ENCODE data around the gene C1QTNF5. TPM values are rescaled to one million over a fixed set of nuclear protein-coding genes. Genes with fewer than 3 reads are reported as not detected.

C1QTNF5 gene
- total RNA-seq, 1 donor from 2014 or later: 1.3 TPM

DNA sequence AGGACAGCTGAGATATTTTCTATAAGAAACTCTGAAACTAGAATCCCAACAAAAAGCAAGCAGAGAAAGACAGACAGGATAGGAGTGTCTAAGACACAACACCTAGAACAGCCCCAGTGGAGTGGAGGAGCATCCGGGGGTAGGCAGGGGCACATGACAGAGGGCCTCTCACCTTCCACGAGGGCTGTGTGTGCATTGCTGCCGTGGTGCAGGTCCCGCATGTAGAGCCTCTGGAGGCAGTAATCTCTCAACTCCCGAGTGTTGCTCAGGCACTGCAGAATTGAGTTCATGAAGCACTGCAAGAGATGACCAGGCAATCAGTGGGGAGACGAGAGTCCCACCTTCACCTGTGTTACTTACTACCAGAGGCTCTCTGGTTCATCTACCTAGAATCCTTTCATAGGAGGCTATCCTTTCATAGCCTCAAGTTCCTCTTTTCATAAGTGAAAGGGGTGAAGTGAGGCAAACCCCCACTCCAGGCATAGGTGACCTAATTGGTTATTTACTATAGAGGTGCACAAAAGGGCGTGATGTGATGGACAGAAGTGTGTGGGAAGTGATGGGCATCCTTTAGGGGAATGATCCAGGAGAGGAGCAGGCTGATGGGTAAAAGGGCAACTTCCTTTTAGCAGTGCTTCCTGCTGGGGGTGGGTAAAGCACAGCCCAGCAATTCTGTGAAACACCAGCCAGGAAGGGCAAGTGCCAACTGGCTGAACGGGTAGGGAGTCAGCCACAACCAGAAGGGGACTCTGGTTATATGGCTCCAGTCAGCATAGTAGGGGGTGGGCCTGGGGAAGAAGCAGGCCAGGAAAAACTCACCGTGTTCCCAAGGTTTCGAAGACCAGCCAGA, 18.9 kb upstream of the C1QTNF5 start:
- peak; percentile 80 for DNase-seq (ENCODE audit: low read depth)
- FAIRE-seq: peak; percentile 13

DNA sequence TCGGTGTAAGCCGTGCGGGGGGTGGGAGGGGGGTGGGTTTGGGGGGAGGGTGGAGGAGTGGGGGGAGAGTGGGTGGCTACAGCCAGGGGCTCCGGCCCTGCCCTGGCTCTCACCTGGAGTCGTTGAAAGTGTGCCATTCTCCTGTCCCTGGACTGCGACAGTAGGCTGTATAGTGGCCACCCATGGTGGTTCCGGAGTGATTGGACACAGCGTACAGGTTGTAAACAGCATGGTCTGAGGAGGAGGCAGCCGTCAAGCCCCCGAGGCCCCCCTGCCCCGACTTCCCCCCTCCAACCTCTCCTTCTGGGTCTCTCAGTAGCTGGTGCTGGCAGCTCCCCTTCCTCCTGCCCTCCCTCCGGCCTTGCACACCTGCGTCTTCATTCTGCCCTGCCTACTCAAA, 16.4 kb upstream of the C1QTNF5 start:
- FAIRE-seq: no peak
- Histone ChIP-seq H3K4me3 (ENCODE audit: low read depth, low read length) (no peak overlapping the region), H3K27me3 (ENCODE audit: control insufficient read depth, insufficient read depth, low read length) (no peaks in the 10 kb centered on the region), H3K36me3 (ENCODE audit: control insufficient read depth, insufficient read depth, low read length) (no peaks in the 10 kb centered on the region)
- TF ChIP-seq, protein P1, sequence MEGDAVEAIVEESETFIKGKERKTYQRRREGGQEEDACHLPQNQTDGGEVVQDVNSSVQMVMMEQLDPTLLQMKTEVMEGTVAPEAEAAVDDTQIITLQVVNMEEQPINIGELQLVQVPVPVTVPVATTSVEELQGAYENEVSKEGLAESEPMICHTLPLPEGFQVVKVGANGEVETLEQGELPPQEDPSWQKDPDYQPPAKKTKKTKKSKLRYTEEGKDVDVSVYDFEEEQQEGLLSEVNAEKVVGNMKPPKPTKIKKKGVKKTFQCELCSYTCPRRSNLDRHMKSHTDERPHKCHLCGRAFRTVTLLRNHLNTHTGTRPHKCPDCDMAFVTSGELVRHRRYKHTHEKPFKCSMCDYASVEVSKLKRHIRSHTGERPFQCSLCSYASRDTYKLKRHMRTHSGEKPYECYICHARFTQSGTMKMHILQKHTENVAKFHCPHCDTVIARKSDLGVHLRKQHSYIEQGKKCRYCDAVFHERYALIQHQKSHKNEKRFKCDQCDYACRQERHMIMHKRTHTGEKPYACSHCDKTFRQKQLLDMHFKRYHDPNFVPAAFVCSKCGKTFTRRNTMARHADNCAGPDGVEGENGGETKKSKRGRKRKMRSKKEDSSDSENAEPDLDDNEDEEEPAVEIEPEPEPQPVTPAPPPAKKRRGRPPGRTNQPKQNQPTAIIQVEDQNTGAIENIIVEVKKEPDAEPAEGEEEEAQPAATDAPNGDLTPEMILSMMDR (IDR thresholded peaks at IDR 0.05; ENCODE audit: insufficient read depth, low read length, severe bottlenecking): no peak
- DNase-seq (ENCODE audit: low read depth): no peak

More for the DNA sequence above, 18.9 kb upstream of the C1QTNF5 start:
- Histone ChIP-seq H3K27me3 (ENCODE audit: control insufficient read depth, insufficient read depth, low read length) (no peaks in the 10 kb centered on the region), H3K36me3 (ENCODE audit: control insufficient read depth, insufficient read depth, low read length) (no peaks in the 10 kb centered on the region), H3K4me3 (ENCODE audit: low read depth, low read length) (no peak overlapping the region)
- TF ChIP-seq, protein P1 (IDR thresholded peaks at IDR 0.05; ENCODE audit: insufficient read depth, low read length, severe bottlenecking): no peak

DNA sequence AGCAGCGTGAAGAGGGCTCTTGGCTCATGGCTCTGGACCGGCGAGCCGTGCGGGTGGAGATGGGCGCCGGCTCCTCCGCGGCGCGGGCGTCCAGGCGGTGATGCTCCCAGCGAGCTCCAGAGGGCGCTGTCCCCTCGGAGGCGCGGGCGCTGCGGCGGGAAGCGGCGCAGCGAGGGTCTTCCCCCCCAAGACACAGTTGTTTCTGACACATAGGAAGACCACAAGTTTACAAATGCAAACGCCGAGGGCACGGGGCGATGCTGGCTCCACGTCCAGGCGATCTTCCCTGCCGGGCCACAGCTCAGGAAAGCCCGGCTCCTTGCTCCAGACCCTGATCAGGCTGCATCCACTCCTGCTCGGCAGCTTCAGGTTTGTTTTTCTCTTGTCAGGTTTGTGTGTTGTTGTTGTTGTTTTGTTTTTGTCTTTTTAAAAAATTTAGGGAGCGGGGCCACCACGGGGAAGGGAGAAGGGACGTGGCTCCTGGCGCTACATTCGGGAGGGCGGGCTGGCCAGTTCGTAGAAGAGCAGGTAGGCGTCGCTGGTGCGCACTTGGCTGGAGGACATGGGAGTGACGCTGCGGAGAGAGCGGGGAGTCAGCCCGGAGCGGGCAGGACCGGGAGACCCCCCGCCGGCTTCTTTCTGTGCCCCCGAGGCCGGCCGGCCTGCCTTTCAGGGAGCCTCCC, 15.8 kb upstream of the C1QTNF5 start:
- TF ChIP-seq, protein P1 (IDR thresholded peaks at IDR 0.05; ENCODE audit: insufficient read depth, low read length, severe bottlenecking): peak; percentile 88
- H3K27me3 ChIP-seq (ENCODE audit: control insufficient read depth, insufficient read depth, low read length): no peaks in the 10 kb centered on the region
- H3K4me3 ChIP-seq (ENCODE audit: low read depth, low read length): peak overlapping the region; percentile 38
- DNase-seq (ENCODE audit: low read depth): no peak
- no peak for FAIRE-seq
- no peaks in the 10 kb centered on the region for H3K36me3 ChIP-seq (ENCODE audit: control insufficient read depth, insufficient read depth, low read length)

DNA sequence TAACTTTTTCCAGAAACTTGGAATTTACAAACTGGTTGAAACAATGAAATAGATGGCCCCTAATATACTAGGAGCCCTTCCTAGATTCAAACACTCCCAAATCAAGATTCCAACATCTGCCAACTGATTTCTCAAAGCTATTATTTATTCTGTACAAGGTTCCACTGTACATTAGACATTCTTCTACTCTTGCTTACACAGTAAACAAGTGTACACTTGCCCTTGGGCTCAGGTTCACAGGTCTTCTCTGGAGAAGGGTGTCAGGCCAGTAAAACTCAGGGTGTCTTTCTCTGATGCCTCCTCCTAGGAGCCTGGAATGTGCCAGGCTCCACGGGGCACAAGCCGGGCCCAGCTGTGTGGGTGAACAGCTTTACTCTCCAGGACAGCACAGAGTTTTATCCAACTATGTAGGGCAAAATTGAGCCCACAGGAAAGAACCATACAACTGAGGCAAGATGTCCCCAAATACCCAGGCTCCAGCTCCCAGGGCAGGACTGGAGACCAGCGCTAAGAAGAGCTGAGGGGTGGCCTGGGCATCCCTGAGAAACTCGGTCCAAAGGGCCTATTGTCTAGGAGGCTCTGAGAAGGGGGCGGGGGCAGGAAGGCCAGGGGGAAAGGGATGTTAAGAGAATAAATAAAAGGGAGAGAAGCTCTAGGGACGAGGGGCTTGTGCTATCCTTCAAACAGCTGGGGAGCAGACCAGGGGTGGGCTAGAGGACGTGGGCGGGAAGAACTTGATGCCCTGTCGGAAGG, 14.6 kb upstream of the C1QTNF5 start:
- Histone ChIP-seq H3K4me3 (ENCODE audit: low read depth, low read length) (no peak overlapping the region), H3K27me3 (ENCODE audit: control insufficient read depth, insufficient read depth, low read length) (no peaks in the 10 kb centered on the region), H3K36me3 (ENCODE audit: control insufficient read depth, insufficient read depth, low read length) (no peaks in the 10 kb centered on the region)
- FAIRE-seq: no peak
- TF ChIP-seq, protein P1 (IDR thresholded peaks at IDR 0.05; ENCODE audit: insufficient read depth, low read length, severe bottlenecking): no peak
- DNase-seq (ENCODE audit: low read depth): peak; percentile 61

DNA sequence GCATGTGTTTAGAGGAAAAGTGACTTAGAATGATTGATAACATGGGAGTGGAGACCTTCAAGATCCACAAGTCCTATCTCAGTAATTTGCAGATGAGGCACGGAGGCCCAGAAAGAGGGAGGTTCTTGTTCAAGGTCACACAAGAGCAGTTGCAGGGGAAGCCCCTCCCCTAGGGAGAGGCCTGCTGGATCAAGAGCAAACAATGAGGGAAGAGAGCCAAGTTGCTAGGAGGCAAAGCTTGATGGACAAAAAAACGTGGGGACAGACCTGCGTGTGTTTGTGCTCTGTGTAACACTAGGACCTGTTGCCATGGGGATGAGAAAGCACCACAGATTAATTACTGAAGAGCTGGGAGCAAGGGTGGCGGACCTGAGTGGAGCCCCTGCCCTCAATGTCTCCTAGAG, 12.2 kb upstream of the C1QTNF5 start:
- no peak for DNase-seq (ENCODE audit: low read depth)
- FAIRE-seq: no peak
- no peaks in the 10 kb centered on the region for H3K27me3 ChIP-seq (ENCODE audit: control insufficient read depth, insufficient read depth, low read length)
- TF ChIP-seq, protein P1 (IDR thresholded peaks at IDR 0.05; ENCODE audit: insufficient read depth, low read length, severe bottlenecking): no peak
- no peak overlapping the region for H3K4me3 ChIP-seq (ENCODE audit: low read depth, low read length)
- no peaks in the 10 kb centered on the region for H3K36me3 ChIP-seq (ENCODE audit: control insufficient read depth, insufficient read depth, low read length)

Data from bronchial epithelial cell (primary cell).